ENCODE results near the gene TMEM94. TPM values are rescaled to one million over a fixed set of nuclear protein-coding genes. Genes with fewer than 3 reads are reported as not detected.

TMEM94 gene
- polyA plus RNA-seq, 2 of the 4 experiments (the other 2 are of a cell fraction), result 30.5 to 63.8 TPM

DNA sequence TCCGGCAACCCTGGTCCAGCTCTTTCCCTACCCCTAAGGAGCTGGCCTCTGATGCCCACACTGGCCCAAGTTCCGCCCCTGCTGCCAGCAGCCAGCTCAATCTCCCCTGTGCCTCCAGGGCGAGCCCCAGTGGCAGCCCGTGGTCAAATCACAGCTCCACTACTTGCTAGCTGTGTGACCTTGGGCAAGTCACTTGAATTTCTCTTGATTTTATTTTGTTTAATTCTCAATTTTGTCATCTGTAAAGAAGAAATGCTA, 48.6 kb downstream of the TMEM94 start:
- Histone ChIP-seq H3K4me3 (no peak overlapping the region), H3K4me2 (no peak overlapping the region), H3K9me3 (no peaks in the 10 kb centered on the region), H3K4me1 (peaks cover 14% of the 10 kb centered on the region), H3K27ac (no peak overlapping the region)
- WGBS (ENCODE audit: missing lambda C conversion rate), result 74% methylated on average over 4 of the region's 4 CpGs
- CTCF ChIA-PET, result interaction anchor here (0.6 to 6.4 kb wide), 30 partner anchors 8 to 254 kb away, joined by 3 to 55 read pairs (median 4); partner anchors contain the start of genes LLGL2, SMIM5, TMEM94 and TSEN54
- FAIRE-seq, result no peak
- no peak for ATAC-seq
- POLR2A ChIA-PET, result interaction anchor here (1.0 kb wide), 1 partner anchor 11 kb away, joined by 3 read pairs; no protein-coding TSS in a partner anchor
- no peak for TF ChIP-seq FOSL2 (IDR thresholded peaks at IDR 0.05)
- no peak for TF ChIP-seq FOSL2 (CRISPR knock-in tag; IDR thresholded peaks at IDR 0.05)
- TF ChIP-seq KDM1A (IDR thresholded peaks at IDR 0.05; ENCODE audit: low read depth), result no peak
- no peak for TF ChIP-seq CHD2 (IDR thresholded peaks at IDR 0.05; ENCODE audit: low read length, partially characterized antibody)
- no peak for TF ChIP-seq HOXB5 (CRISPR knock-in tag; IDR thresholded peaks at IDR 0.05)
- DNase-seq (ENCODE audit: low read depth in 1 of 2, low spot score in 1 of 2), result no peak

DNA sequence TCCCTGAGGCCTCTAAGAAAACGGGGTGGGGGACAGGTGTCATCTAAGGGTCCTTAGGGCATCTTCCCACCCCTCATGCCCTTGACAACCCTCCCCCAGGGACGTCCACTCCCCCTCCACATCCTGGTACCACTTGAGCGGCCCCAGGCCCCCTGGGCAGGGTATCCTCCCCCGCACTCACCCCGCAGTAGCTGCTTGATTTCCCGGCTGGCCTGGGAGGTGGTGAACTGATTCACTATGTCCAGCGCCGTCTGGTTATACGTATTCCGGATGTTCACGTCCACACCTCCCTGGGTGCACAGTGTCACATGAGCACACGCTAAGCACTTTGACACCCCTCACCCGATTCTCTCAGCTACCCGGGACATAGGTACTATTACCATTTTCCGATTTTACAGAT, 49.2 kb downstream of the TMEM94 start:
- WGBS (ENCODE audit: missing lambda C conversion rate), result 86% methylated on average over 14 of the region's 15 CpGs
- H3K4me1 ChIP-seq, result peaks cover 14% of the 10 kb centered on the region
- ChIA-PET POLR2A (interaction anchor here (0.6 to 1.0 kb wide), 2 partner anchors 12 to 49 kb away, joined by 3 read pairs; no protein-coding TSS in a partner anchor), CTCF (interaction anchor here (0.6 to 6.4 kb wide), 23 partner anchors 8 to 202 kb away, joined by 3 to 55 read pairs (median 6); partner anchors contain the start of genes LLGL2, SMIM5 and TSEN54)
- H3K4me2 ChIP-seq, result no peak overlapping the region
- no peaks in the 10 kb centered on the region for H3K9me3 ChIP-seq
- DNase-seq (ENCODE audit: low read depth in 1 of 2, low spot score in 1 of 2) (no peak), ATAC-seq (no peak), FAIRE-seq (no peak)
- no peak overlapping the region for H3K27ac ChIP-seq
- TF ChIP-seq PHF8 (IDR thresholded peaks at IDR 0.05; ENCODE audit: borderline replicate concordance, low read depth) (no peak), KDM1A (IDR thresholded peaks at IDR 0.05; ENCODE audit: low read depth) (no peak), RCOR1 (IDR thresholded peaks at IDR 0.05; ENCODE audit: low read depth, low read length) (no peak), CBX2 (IDR thresholded peaks at IDR 0.05; ENCODE audit: borderline replicate concordance, low read depth) (no peak), NPAS2 (CRISPR knock-in tag; IDR thresholded peaks at IDR 0.05; ENCODE audit: borderline replicate concordance) (no peak), GATA3 (IDR thresholded peaks at IDR 0.05; ENCODE audit: borderline replicate concordance) (no peak), HOXB13 (CRISPR knock-in tag; IDR thresholded peaks at IDR 0.05; ENCODE audit: low read depth) (no peak), ZFP36 (IDR thresholded peaks at IDR 0.05; ENCODE audit: borderline replicate concordance, partially characterized antibody) (no peak), EHMT2 (IDR thresholded peaks at IDR 0.05; ENCODE audit: low read depth) (no peak), HOXA7 (CRISPR knock-in tag; IDR thresholded peaks at IDR 0.05) (no peak), ESRRA (IDR thresholded peaks at IDR 0.05; ENCODE audit: borderline replicate concordance, low read length) (no peak), NFE2L2 (conservative IDR thresholded peaks at IDR 0.05; ENCODE audit: low read length) (no peak), RARB (CRISPR knock-in tag; IDR thresholded peaks at IDR 0.05) (no peak), JUNB (IDR thresholded peaks at IDR 0.05) (no peak), CHD2 (IDR thresholded peaks at IDR 0.05; ENCODE audit: low read length, partially characterized antibody) (no peak), KDM5A (IDR thresholded peaks at IDR 0.05) (no peak), MYC (IDR thresholded peaks at IDR 0.05; ENCODE audit: borderline replicate concordance, low read length) (no peak)
- TF ChIP-seq, protein P1, sequence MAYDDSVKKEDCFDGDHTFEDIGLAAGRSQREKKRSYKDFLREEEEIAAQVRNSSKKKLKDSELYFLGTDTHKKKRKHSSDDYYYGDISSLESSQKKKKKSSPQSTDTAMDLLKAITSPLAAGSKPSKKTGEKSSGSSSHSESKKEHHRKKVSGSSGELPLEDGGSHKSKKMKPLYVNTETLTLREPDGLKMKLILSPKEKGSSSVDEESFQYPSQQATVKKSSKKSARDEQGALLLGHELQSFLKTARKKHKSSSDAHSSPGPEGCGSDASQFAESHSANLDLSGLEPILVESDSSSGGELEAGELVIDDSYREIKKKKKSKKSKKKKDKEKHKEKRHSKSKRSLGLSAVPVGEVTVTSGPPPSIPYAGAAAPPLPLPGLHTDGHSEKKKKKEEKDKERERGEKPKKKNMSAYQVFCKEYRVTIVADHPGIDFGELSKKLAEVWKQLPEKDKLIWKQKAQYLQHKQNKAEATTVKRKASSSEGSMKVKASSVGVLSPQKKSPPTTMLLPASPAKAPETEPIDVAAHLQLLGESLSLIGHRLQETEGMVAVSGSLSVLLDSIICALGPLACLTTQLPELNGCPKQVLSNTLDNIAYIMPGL (CRISPR knock-in tag; IDR thresholded peaks at IDR 0.05; ENCODE audit: borderline replicate concordance), result no peak
- TF ChIP-seq, protein P2, sequence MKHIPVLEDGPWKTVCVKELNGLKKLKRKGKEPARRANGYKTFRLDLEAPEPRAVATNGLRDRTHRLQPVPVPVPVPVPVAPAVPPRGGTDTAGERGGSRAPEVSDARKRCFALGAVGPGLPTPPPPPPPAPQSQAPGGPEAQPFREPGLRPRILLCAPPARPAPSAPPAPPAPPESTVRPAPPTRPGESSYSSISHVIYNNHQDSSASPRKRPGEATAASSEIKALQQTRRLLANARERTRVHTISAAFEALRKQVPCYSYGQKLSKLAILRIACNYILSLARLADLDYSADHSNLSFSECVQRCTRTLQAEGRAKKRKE (CRISPR knock-in tag; IDR thresholded peaks at IDR 0.05; ENCODE audit: low read depth), result no peak
- TF ChIP-seq, protein P3, sequence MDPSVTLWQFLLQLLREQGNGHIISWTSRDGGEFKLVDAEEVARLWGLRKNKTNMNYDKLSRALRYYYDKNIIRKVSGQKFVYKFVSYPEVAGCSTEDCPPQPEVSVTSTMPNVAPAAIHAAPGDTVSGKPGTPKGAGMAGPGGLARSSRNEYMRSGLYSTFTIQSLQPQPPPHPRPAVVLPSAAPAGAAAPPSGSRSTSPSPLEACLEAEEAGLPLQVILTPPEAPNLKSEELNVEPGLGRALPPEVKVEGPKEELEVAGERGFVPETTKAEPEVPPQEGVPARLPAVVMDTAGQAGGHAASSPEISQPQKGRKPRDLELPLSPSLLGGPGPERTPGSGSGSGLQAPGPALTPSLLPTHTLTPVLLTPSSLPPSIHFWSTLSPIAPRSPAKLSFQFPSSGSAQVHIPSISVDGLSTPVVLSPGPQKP (IDR thresholded peaks at IDR 0.05; ENCODE audit: low read depth, low read length), result no peak
- no peak overlapping the region for H3K4me3 ChIP-seq

Data from A549 (cell line).